Left kidney (tissue), 8 donors: ENCODE results near the gene FGD5. TPM values are rescaled to one million over a fixed set of nuclear protein-coding genes. Genes with fewer than 3 reads are reported as not detected.

Source experiments
- DNase-seq: peaks from one replicate; pipeline ENCODE4 v3.0.0-alpha.2; 2013
- long read RNA-seq, 8 donors: transcript quantifications; one replicate each; lab custom pipeline, GENCODE V29; 2026
- polyA plus RNA-seq: library from polyadenylated mRNA; unstranded; fragments of 120-200 nt; gene quantifications from one replicate; pipeline ENCODE4 v1.2.1, GENCODE V29; 2013; ENCODE audit not compliant: insufficient read length

FGD5 gene, protein sequence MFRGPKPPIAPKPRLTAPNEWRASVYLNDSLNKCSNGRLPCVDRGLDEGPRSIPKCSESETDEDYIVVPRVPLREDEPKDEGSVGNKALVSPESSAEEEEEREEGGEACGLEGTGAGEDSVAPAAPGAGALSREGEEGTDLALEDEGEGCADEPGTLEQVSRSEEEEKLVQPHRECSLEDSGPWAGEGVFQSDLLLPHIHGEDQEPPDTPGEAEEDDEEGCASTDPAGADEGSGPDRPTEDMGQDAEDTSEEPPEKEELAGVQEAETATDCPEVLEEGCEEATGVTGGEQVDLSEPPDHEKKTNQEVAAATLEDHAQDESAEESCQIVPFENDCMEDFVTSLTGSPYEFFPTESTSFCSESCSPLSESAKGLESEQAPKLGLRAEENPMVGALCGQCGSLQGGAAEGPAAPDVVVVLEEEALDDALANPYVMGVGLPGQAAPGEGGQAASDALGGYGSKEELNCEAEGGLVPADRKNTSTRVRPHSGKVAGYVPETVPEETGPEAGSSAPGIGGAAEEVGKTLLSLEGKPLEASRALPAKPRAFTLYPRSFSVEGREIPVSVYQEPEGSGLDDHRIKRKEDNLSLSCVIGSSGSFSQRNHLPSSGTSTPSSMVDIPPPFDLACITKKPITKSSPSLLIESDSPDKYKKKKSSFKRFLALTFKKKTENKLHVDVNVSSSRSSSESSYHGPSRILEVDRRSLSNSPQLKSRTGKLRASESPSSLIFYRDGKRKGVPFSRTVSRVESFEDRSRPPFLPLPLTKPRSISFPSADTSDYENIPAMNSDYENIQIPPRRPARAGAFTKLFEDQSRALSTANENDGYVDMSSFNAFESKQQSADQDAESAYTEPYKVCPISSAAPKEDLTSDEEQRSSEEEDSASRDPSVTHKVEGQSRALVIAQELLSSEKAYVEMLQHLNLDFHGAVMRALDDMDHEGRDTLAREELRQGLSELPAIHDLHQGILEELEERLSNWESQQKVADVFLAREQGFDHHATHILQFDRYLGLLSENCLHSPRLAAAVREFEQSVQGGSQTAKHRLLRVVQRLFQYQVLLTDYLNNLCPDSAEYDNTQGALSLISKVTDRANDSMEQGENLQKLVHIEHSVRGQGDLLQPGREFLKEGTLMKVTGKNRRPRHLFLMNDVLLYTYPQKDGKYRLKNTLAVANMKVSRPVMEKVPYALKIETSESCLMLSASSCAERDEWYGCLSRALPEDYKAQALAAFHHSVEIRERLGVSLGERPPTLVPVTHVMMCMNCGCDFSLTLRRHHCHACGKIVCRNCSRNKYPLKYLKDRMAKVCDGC (N-terminal part only)
- polyA plus RNA-seq, result 20.9 TPM
- long read RNA-seq, donor 1, full-length matches to known transcripts, result 8 of 8 reads
- long read RNA-seq, donor 1, partial matches to known transcripts, result 0 of 8 reads
- long read RNA-seq, donor 1, other reads (novel, unspliced or antisense), result 0 of 8 reads
- long read RNA-seq, donor 2, full-length matches to known transcripts, result 8 of 16 reads
- long read RNA-seq, donor 2, partial matches to known transcripts, result 8 of 16 reads
- long read RNA-seq, donor 2, other reads (novel, unspliced or antisense), result 0 of 16 reads
- long read RNA-seq, donor 3, full-length matches to known transcripts, result 4 of 11 reads
- long read RNA-seq, donor 3, partial matches to known transcripts, result 7 of 11 reads
- long read RNA-seq, donor 3, other reads (novel, unspliced or antisense), result 0 of 11 reads
- long read RNA-seq, donor 4, partial matches to known transcripts, result 0 of 3 reads
- long read RNA-seq, donor 4, other reads (novel, unspliced or antisense), result 0 of 3 reads
- long read RNA-seq, donor 5, full-length matches to known transcripts, result 4 of 62 reads
- long read RNA-seq, donor 5, partial matches to known transcripts, result 14 of 62 reads
- long read RNA-seq, donor 5, other reads (novel, unspliced or antisense), result 44 of 62 reads
- long read RNA-seq, donor 6, full-length matches to known transcripts, result 7 of 91 reads
- long read RNA-seq, donor 6, partial matches to known transcripts, result 84 of 91 reads
- long read RNA-seq, donor 6, other reads (novel, unspliced or antisense), result 0 of 91 reads
- long read RNA-seq, donor 7, partial matches to known transcripts, result 0 of 5 reads
- long read RNA-seq, donor 7, other reads (novel, unspliced or antisense), result 0 of 5 reads
- long read RNA-seq, donor 8, full-length matches to known transcripts, result 3 of 3 reads
- long read RNA-seq, donor 8, partial matches to known transcripts, result 0 of 3 reads
- long read RNA-seq, donor 8, other reads (novel, unspliced or antisense), result 0 of 3 reads

DNA sequence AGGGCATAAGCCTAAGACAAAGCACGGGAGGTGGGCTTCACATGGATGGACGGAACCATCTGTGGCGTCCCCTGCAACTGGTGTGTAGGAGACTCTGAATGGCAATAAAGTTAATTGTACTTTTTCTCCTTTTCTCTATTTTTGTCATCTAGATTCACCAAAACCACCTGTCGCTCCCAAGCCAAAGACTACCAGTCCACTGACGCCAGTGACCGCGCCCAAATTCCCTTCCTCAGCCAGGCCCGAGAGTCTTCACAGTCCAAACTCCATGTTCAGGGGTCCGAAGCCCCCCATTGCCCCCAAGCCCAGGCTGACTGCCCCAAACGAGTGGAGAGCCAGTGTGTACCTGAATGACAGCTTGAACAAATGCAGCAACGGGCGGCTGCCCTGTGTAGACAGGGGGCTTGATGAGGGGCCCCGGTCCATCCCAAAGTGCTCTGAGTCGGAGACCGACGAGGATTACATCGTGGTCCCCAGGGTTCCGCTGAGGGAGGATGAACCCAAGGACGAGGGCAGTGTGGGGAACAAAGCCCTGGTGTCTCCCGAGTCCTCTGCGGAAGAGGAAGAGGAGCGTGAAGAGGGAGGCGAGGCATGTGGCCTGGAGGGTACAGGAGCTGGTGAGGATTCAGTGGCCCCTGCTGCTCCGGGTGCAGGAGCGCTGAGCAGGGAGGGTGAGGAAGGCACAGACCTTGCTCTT is at the start of gene FGD5:
TSS of gene FGD5 (plus strand) at position 159 of the 697 bp plus-strand sequence. CDS start at position 269, 110 bp downstream.
- DNase-seq, result no peak

DNA sequence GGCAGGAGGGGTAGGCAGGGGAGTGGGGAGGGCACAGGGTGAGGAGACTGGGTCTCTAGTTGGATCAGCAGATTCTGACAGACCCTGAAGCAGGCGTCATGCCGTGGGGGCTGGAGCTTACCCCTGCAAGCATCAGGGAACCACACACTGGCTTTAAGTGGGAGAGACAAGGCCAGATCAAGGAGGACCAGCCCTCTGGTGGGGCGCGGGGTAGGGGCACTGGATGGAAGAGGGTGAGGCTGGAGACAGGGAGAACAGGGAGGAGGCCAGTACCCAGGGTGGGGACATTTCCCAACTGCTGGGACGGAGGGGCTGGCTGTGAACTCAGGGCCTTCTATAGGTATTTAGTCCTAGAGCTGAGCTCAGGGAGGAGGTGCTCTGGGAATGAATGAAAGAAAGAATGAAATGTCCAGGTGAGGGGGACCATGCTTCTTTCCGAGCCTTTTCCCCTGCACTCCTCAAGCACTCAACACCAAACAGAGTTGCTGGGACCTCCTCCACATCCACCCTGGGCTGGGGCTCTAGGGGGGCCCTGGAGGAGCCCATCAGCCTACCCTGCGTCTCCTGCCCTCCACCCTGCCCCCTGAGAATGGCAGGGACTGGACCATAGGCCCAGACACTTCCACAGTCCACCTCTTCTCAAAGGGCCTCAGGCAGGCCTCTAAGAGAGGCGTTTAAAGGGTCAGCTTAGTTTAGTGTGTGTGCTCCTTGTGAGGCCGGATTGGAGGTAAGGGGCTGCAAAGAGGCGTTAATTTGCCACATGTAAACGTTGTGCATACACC is 49.0 kb upstream of the FGD5 start:
- no peak for DNase-seq

DNA sequence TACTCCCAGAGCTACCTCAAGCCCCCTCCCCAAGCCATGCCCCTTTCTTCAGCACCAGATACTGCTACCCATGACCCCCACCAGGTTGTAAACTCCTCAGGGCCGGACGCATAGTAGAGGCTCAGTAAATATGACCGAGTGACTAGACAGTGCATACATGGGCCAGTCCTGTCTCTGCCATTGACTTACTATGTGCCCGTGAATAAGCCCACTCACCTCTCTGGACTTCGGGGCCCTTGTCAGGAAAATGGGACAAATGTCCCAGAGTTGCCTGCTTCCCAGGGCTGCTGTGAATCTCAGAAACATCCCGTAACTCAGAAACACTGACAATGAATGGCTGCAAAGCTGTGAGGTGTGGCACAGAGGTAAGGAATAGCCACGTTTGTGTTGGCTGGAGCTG is 48.2 kb upstream of the FGD5 start:
- no peak for DNase-seq

DNA sequence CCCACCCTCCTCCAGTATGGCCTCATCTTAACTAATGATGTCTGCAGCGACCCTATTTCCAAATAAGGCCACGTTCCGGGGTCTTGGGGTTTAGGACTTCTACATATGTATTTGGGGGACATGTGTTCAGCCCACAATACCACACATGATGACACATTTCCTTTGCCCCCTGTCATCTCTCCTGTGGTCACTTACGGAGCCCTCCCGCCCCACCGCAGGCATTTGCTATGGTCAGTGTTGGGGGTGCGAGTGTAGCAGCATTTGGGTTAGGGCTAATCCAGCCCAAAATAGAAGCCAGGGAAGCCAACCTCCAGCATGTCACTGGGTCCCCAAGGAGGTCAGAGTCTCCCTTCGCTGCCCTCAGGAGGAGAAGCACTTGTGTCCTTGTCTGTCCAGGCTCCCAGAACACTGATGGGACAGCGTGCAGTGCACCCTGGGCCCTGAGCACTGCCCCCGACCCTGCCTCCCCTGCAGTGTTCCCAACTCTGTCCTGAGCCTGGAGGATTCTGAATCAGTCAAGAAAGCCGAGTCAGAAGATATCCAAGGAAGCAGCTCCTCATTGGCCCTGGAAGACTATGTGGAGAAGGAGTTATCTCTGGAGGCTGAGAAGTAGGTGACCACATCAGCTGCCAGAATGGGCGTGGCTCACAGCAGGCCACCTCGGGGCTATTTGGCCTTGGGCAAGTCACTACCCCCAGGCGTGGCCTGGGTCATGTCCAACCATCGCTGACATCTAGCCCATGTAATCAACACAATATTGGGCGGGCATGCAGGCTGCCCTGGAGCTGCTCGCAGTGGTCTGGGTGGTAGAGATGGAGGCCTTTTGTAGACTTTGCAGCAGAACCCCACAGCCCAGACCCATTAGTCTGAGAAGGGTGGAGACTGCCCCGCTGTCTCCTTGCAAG is 46.9 kb upstream of the FGD5 start:
- DNase-seq, result no peak

DNA sequence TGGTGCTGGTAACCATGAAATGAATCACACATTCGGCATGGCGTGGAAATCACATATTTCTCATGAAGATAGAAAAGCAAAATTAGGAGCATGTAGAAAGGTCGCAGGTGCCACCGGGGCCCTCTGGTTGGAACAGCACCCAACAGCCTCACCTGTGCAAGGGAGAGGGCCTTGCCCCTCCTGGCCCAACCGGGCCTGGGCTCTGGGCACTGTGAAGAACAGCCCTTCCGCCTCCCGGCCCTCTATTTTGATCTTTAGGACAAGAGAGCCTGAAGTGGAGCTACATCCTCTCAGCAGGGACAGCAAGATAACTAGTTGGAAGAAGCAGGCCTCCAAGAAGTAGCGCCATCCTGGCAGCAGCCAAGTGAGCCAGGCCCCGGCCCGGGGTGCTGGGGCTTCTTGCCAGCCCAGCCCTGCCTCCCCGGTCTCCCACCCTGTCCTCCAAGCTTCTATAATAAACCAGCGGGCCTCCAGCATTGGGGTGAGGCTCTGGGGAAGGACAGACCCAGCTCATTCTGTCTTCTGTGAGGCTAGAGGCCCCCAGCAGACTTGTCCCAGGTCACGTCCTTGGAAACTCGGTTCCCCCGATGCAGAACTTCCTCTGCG is 46.1 kb upstream of the FGD5 start:
- no peak for DNase-seq

DNA sequence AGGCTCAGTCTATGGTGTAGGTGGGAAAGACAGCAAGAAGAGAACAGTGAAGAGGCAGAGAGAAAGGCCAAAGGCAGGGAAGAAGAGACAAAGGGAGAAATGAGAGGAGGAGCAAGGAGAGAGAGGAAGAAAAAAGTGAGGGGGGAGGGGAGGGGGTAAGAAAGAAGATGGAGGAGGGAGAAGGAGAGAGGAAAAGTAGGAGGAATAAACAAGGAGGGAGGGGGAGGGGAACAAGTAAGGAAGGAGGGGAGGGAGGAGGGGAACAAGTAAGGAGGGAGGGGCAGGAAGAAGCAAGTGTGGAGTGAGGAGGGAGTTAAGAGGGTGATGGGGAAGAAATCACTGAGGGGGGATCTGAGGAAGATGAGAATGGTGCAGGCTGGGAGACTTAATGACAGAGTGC is 45.5 kb upstream of the FGD5 start:
- DNase-seq, result no peak

DNA sequence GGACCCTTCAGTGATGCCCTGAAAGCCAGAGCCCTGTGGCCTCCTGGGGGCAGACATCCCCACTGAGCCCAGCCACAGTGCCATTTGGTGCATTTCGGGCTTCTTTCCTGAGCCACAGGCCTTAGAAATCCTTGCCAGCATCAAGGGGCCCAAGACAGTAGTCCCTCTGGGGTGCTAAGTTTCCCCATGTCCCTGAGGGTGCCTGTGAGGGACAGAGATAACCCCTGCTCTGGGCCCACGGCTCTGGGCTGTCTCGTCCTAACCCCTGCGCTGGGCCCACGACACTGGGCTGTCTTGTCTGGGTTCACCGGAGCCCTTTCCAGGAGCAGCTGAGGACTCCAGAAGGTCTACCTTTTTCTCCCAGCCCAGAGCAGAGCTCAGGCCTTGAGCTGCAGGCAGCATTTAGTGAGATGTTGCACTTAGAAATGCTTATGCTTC is 45.1 kb upstream of the FGD5 start:
- no peak for DNase-seq

DNA sequence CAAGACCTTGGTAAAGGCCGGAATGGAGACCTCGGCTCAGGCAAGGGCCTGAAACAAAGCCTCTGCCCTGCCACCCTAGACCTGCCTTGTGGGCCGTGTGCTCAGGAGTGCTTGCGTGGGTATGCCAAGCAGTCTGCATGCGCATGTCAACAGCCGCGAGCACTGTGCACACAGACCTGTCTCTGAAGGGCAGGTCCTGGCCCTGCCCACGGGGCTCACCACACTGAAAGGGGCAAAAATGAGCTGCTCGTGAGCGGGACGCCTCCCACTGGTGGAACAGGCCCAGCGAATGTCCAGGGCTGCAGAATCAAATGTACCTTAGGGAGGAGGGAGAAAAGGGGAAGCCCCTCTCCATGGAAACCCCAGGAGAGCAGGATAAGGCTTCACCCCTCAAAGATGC is 44.3 kb upstream of the FGD5 start:
- no peak for DNase-seq

DNA sequence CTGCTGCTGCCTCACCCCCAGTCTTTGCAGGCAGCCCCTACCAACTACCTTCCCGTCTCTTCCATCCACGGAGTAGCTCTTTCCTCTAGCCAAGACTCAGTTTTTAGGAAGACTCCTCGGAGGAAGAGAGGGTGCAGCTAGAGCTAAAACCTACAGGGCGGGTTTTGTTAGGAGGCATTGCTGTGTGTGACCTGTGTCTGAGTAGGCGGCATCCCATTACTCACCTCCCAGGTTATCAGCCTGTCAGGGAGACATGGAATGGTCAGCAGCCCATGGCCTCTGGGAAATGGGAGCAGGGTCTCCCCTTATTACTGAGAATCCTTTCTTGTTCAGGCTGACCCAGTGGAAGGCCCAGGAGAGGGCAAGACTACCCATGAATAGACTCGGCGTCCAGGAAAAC is 43.8 kb upstream of the FGD5 start:
- DNase-seq, result no peak

DNA sequence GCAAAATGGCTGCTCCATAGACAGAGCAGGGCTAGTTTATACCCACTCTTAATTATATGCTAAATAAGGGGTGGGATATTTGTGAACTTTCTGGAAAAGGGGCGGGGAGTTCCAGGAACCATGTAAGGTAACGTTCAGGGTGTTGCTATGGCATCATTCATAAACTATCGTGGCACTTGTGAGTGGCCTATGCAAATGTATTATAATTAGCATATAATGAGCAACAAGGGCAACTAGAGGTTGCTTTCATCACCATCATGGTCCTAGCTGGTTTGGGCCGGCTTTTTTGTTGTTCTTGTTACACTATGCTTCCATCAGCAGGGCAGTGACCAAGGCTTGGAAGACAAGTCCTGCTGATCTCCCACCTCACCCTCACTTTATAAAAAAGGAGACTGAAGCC is 43.2 kb upstream of the FGD5 start:
- DNase-seq, result no peak

DNA sequence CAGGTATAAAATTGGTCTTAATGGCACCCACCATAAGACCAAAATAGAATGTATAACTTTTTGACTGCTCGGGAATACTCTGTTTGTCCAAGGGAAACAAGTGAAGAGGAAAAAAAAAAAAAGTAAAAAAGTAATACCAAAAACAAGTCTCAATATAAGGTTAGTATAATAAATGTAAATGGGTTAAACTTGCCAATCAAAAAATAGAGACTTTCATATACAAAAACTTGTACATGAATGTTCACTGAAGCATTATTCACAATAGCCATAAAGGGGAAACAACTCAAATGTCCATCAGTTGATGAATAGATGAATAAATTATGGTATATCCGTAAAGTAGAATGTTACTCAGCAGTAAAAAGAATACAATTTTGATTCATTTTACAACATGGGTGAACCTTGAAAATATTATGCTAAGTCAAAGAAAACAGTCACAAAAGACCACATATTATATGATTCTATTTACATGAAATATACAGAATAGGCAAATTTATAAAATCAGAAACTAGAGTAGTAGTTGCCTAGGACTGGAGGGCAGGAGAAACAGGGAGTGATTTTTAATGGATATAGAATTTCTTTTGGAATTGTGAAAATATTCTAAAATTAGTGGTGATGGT is 39.6 kb upstream of the FGD5 start:
- DNase-seq, result no peak

DNA sequence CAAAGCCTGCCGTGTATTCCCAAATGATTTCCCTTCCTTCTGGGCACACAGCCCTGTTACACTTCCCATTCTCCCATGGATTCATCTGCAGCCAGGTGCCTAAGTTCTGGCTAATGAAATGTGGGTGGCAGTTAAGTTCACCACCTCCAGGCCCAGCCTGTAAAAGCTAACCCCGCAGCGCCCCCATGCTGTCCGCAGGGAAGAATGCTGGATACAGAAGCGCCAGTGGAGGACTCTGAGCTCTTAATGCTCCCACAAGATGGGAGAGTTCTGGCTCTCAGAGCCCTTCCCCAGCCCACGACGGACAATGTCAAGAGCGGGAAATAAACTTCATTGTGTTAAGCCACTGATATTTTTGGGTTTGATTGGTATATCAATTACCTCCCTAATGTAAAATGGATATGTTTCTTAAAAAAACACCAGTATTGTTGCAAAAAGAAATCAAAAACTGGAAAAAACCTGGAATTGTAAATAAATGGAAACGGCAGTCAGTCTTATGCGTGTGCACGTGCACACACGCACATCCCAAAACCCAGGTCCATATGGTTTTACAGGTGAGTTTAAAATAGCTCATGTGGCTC is 37.7 kb upstream of the FGD5 start:
- DNase-seq, result no peak

DNA sequence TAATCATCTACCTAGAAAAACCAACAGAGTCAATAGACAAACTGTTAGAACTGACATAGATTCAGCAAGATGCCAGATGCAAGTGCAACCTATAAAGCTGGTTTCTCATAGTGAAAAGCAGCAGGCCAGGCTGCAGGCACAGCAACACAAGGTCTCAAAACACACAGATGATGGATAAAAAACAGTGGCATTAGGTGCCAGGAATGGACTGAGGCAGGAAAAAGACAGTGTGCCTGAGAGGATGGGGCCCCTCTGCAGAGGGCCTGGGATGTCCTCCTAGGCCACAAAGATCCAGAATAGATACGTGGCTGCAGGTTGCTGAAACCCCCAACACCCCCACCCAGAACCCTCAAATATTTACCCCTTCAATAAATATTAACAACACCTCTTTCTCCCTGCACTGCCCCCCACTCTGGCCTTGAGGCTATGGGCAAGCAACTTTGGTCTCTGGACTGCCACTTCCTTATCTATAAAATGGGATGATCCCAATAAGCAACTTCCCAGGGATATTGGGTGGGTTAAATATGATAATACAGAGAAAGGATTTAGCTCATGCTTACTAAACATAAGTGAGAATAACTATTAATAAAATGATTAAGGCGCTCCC is 35.2 kb upstream of the FGD5 start:
- DNase-seq, result no peak

DNA sequence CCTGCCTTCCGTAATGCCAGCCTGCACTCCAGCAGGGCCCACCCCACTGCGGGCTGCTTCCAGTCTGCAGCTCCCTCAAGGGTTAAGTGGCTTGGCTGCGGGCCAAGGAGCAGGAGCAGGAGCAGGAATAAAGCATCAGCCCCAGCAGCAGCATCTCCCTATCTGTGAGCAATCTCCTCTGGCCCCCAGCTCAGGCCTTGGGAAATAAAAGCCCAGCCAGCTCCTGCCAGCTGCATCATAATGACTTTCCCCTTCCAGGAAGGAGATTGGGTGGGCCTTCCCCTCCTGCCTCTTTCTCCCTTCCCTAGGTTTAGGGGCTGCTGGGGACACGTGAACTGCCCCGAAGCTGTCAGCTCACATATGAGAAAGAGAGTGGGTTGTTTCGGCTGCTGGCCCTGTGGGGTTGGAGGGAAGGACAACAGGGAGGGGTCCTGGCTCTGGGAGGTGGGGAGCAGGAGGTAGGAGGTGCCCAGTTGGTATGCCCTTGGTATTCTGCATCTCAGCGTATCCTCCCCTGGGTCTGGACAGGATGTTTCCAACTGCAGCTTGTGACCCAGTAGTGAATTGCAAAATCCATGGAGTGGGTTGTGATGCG is 34.6 kb upstream of the FGD5 start:
- no peak for DNase-seq
